Naive B cell (primary cell): ENCODE results near the gene ZNF497. TPM values are rescaled to one million over a fixed set of nuclear protein-coding genes. Genes with fewer than 3 reads are reported as not detected.

ENCODE experiments used
- ATAC-seq, 2 donors: fragments of 150-1000 bp; cut with Tn5 transposase; 2 replicates each; pipeline ENCODE4 v1.10.0; 2021; ENCODE audit warnings: low read depth in 2 of 2, mild to moderate bottlenecking in 2 of 2, moderate library complexity in 2 of 2
- DNase-seq: peaks from one replicate; pipeline ENCODE4 v3.0.0; 2022
- H3K27ac Mint-ChIP-seq, 6 donors: one replicate each; pipeline ENCODE4 v1.8.0; 2020 to 2022; ENCODE audit warnings: mild to moderate bottlenecking in 6 of 6, mixed read lengths in 6 of 6, moderate library complexity in 5 of 6, inconsistent platforms in 2 of 6
- H3K27me3 Mint-ChIP-seq, 3 donors: one replicate each; pipeline ENCODE4 v1.8.0; 2021 to 2022; ENCODE audit warnings: mixed read lengths in 3 of 3, mild to moderate bottlenecking in 1 of 3
- H3K36me3 Mint-ChIP-seq, 2 donors: one replicate each; pipeline ENCODE4 v1.8.0; 2020 to 2022; ENCODE audit warnings: mixed read lengths in 2 of 2, inconsistent platforms in 1 of 2, mild to moderate bottlenecking in 1 of 2
- H3K4me1 Mint-ChIP-seq, 3 donors: one replicate each; pipeline ENCODE4 v1.8.0; 2020 to 2022; ENCODE audit warnings: mixed read lengths in 3 of 3, inconsistent platforms in 1 of 3, mild to moderate bottlenecking in 1 of 3, moderate library complexity in 1 of 3
- H3K4me3 Mint-ChIP-seq, 8 donors: one replicate each; pipeline ENCODE4 v1.8.0; 2020 to 2022; ENCODE audit warnings: mild to moderate bottlenecking in 8 of 8, mixed read lengths in 8 of 8, moderate library complexity in 8 of 8, inconsistent platforms in 2 of 8
- H3K9me3 Mint-ChIP-seq, 7 donors: one replicate each; pipeline ENCODE4 v1.8.0; 2020 to 2022; ENCODE audit warnings: mixed read lengths in 7 of 7, mild to moderate bottlenecking in 5 of 7, inconsistent platforms in 2 of 7, moderate library complexity in 1 of 7
- polyA plus RNA-seq, 6 donors: library from polyadenylated mRNA; unstranded; fragments of 300-500 nt; fragmentation: Illumina TruSeq; gene quantifications; one replicate each; pipeline ENCODE4 v1.2.3, GENCODE V29; 2021; ENCODE audit warnings: low read depth in 6 of 6

The ZNF497 gene
- polyA plus RNA-seq, 6 donors from 2014 or later = 0.23 to 2.3 (median 1.5) TPM

DNA sequence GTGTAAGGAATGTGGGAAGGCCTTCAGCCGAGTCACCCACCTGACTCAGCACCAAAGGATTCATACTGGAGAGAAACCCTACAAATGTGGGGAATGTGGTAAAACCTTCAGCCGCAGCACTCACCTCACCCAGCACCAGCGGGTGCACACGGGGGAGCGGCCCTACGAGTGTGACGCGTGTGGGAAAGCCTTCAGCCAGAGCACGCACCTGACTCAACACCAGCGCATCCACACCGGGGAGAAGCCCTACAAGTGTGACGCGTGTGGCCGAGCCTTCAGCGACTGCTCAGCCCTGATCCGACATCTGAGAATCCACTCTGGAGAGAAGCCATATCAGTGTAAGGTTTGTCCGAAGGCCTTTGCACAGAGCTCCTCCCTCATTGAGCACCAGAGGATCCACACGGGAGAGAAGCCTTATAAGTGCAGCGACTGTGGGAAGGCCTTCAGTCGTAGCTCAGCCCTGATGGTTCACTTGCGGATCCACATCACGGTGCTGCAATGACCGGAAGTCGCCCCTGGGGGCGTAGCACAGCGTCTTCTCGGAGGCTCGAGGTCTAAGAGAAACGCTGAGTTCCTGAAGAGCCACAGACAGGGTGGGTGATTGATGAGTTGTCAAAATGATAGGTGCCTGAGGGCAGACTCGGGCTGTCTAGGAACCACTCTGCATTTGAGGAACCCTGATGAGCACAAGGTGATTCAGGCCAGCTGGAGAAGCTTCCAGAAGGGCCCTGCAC, 23.6 kb downstream of the ZNF497 start:
- ATAC-seq (no peak), DNase-seq (no peak)
- Mint-ChIP-seq H3K27me3 (no peaks in the 10 kb centered on the region), H3K36me3 (peaks cover 15 to 37% of the 10 kb centered on the region in 2 donors), H3K9me3 (no peaks in the 10 kb centered on the region), H3K27ac (no peak overlapping the region), H3K4me3 (no peak overlapping the region), H3K4me1 (peaks cover 3 to 10% (median 5%) of the 10 kb centered on the region in 3 donors)

DNA sequence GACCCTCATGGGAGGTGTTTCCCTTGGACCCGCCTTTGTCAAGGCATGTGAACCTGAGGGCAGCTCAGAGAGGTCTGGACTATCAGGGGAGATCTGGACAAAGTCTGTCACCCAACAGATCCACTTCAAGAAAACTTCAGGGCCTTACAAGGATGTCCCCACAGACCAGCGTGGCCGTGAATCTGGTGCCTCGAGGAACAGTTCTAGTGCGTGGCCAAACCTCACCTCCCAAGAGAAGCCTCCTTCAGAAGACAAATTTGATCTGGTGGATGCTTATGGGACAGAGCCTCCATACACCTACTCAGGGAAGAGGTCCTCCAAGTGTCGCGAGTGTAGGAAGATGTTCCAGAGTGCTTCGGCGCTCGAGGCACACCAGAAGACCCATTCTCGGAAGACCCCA, 24.2 kb downstream of the ZNF497 start:
- ATAC-seq = no peak
- DNase-seq = no peak
- no peak overlapping the region for H3K27ac Mint-ChIP-seq

DNA sequence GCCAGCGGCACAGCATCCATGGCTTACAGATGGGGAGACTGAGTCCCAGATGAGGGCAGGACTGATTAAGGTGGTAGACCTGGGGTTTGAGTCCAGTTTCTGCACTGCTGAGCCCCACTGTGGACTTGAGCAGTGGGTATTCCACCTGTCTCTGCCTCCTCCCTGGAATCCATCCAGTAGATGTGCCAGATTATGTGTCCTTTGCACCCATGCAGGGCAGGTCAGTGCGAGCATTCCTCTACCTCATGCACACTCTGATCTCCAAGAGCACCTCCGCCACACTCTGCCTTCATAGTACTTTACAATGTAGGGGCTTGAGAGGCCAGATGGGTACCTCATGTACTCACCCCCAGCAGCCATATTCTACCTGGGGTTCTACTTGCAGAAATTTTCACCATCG, 25.7 kb downstream of the ZNF497 start:
- ATAC-seq (no peak), DNase-seq (no peak)
- H3K27ac Mint-ChIP-seq = peak overlapping the region in 1 of 6 donors; percentile 59
- no peak overlapping the region for H3K4me3 Mint-ChIP-seq
- no peaks in the 10 kb centered on the region for H3K27me3 Mint-ChIP-seq
- H3K9me3 Mint-ChIP-seq = no peaks in the 10 kb centered on the region
- peaks cover 3 to 10% (median 5%) of the 10 kb centered on the region in 3 donors for H3K4me1 Mint-ChIP-seq
- H3K36me3 Mint-ChIP-seq = peaks cover 15 to 37% of the 10 kb centered on the region in 2 donors

More for the DNA sequence above, 24.2 kb downstream of the ZNF497 start:
- Mint-ChIP-seq H3K27me3 (no peaks in the 10 kb centered on the region), H3K4me3 (no peak overlapping the region), H3K36me3 (peaks cover 15 to 37% of the 10 kb centered on the region in 2 donors), H3K4me1 (peaks cover 3 to 10% (median 5%) of the 10 kb centered on the region in 3 donors), H3K9me3 (no peaks in the 10 kb centered on the region)

DNA sequence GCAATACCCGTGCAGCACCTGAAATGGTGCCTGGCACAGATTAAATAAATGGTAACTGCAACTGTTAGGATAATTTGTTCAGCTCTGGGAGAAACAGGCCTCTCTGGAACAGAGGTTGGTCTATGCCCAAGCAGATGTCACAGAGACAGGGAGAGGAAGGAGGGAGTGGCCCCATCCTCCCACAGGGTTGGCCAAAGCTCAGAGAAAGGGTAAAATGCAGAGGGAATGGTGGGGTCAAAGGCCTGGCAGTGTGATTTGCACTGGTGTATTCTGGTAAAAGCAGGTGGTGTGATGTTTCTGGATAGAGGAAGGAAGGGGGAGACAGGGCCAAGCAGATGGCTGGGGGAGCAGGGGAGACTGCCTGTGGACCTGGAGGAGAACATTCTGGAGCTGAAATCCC, 26.3 kb downstream of the ZNF497 start:
- H3K27me3 Mint-ChIP-seq = no peaks in the 10 kb centered on the region
- DNase-seq = no peak
- H3K9me3 Mint-ChIP-seq = no peaks in the 10 kb centered on the region
- H3K4me3 Mint-ChIP-seq = no peak overlapping the region
- H3K4me1 Mint-ChIP-seq = peaks cover 3 to 9% (median 3%) of the 10 kb centered on the region in 3 donors
- ATAC-seq = no peak
- H3K36me3 Mint-ChIP-seq = peaks cover 15 to 37% of the 10 kb centered on the region in 2 donors
- no peak overlapping the region for H3K27ac Mint-ChIP-seq

GRCh38 chr19:58335630-58336029, 26.9 kb downstream of the ZNF497 start:
- ATAC-seq (no peak), DNase-seq (no peak)
- Mint-ChIP-seq H3K36me3 (peaks cover 15 to 37% of the 10 kb centered on the region in 2 donors), H3K27me3 (no peaks in the 10 kb centered on the region), H3K9me3 (no peaks in the 10 kb centered on the region), H3K4me1 (peaks cover 0 to 10% (median 3%) of the 10 kb centered on the region in 3 donors), H3K27ac (no peak overlapping the region), H3K4me3 (no peak overlapping the region)

DNA sequence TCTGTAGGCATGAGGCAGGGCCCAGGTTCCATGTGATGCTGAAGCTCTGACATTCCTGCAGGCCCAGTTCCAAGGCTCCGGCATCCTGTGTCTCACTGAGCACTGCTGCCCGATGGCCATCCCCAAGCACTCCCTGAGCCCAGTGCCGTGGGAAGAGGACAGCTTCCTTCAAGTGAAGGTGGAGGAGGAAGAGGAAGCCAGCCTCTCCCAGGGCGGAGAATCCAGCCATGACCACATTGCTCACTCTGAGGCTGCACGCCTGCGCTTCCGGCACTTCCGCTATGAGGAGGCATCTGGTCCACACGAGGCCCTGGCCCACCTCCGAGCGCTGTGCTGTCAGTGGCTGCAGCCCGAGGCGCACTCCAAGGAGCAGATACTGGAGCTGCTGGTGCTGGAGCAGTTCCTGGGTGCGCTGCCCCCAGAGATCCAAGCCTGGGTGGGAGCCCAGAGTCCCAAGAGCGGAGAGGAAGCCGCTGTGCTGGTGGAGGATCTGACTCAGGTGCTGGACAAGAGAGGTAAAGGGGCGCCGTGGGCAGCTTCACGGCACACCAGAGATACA, 27.8 kb downstream of the ZNF497 start:
- H3K27ac Mint-ChIP-seq = peak overlapping the region in 1 of 6 donors; percentile 25

GRCh38 chr19:58332697-58333096, 29.9 kb downstream of the ZNF497 start:
- Mint-ChIP-seq H3K27me3 (no peaks in the 10 kb centered on the region), H3K27ac (no peak overlapping the region), H3K9me3 (no peaks in the 10 kb centered on the region), H3K36me3 (peaks cover 0 to 14% of the 10 kb centered on the region in 2 donors), H3K4me3 (no peak overlapping the region), H3K4me1 (peaks cover 0 to 13% (median 9%) of the 10 kb centered on the region in 3 donors)
- no peak for DNase-seq
- no peak for ATAC-seq

More for the DNA sequence above, 27.8 kb downstream of the ZNF497 start:
- Mint-ChIP-seq H3K4me3 (no peak overlapping the region), H3K4me1 (peaks cover 0 to 8% (median 3%) of the 10 kb centered on the region in 3 donors), H3K9me3 (no peaks in the 10 kb centered on the region), H3K27me3 (no peaks in the 10 kb centered on the region), H3K36me3 (peaks cover 11 to 31% of the 10 kb centered on the region in 2 donors)
- ATAC-seq = no peak
- no peak for DNase-seq

- H3K9me3 Mint-ChIP-seq = no peaks in the 10 kb centered on the region
- peaks cover 0 to 13% (median 9%) of the 10 kb centered on the region in 3 donors for H3K4me1 Mint-ChIP-seq
- H3K27ac Mint-ChIP-seq = peak overlapping the region in 3 of 6 donors; percentile 2 to 60 (median 8)
- no peak for DNase-seq
- ATAC-seq = no peak
- no peak overlapping the region for H3K4me3 Mint-ChIP-seq
- peaks cover 0 to 8% of the 10 kb centered on the region in 2 donors for H3K36me3 Mint-ChIP-seq
- no peaks in the 10 kb centered on the region for H3K27me3 Mint-ChIP-seq
Measured at GRCh38 chr19:58330458-58330857, 32.1 kb downstream of the ZNF497 start.

GRCh38 chr19:58328999-58329398, 33.6 kb downstream of the ZNF497 start:
- H3K9me3 Mint-ChIP-seq = no peaks in the 10 kb centered on the region
- H3K4me1 Mint-ChIP-seq = peaks cover 0 to 10% (median 7%) of the 10 kb centered on the region in 3 donors
- peak overlapping the region in 1 of 8 donors; percentile 43 for H3K4me3 Mint-ChIP-seq
- H3K27ac Mint-ChIP-seq = peak overlapping the region in 3 of 6 donors; percentile 48 to 67 (median 58)
- no peak for ATAC-seq
- no peaks in the 10 kb centered on the region for H3K27me3 Mint-ChIP-seq
- DNase-seq = peak; percentile 24
- no peaks in the 10 kb centered on the region for H3K36me3 Mint-ChIP-seq

DNA sequence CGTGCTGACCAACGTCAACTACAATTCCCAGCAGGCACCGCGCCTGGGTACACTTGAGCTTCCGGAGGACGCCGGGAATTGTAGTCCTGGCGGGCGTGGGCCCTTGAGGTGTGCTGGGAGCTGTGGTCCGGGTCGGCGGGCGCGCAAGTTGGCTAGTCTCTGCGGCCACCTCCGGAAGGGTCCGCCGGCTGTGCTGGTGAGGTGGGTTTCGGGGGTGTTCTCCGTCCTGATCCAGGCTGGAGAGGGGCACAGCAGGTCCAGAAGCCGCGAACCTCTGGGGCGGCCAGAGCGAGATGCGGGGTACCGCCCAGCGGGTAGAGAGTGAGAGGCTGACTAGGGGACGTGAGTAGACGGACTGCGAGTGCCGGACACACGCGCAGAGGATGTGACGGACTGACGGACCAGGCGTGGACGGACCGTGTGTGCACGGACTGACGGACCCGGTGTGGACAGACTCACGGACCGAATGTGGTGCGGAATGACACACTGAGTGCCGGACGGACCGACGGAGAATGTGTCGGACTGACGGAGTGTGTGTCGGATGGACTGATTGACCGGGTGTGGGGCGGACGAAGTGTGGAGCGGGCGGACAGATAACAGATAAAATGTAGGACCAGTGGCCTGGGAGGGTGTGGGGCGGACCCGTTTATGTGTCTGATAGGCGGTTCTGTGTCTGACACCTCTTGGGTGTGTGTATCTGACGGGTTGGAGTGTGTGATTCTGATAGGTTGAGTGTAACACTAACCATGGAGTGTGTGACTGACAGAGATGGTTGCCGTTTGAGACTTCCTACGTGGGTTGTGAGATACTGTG, 35.4 kb downstream of the ZNF497 start, which contains the start of gene ZSCAN22:
Gene ZSCAN22, plus strand, starts transcription at position 81 of the 813 bp plus-strand sequence. CDS start 7,809 bp downstream, outside the sequence.
- no peaks in the 10 kb centered on the region for H3K36me3 Mint-ChIP-seq

DNA sequence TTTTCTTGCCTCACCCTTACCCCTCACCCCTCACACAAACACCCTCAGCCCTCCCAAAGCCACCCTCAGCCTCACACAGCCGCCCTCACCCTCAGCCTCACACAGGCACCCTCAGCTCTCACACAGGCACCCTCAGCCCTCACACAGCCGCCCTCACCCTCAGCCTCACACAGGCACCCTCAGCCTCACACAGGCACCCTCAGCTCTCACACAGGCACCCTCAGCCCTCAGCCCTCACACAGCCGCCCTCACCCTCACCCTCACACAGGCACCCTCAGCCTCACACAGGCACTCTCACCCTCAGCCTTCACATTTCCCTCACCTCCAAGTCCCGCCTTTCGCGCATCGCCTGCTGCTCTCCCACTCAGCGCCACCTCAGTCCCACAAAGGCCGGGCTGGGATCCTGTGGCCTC, 36.0 kb downstream of the ZNF497 start:
- ATAC-seq (peak; percentile 8 to 20), DNase-seq (no peak)
- Mint-ChIP-seq H3K4me1 (peaks cover 0 to 14% (median 7%) of the 10 kb centered on the region in 3 donors), H3K27me3 (no peaks in the 10 kb centered on the region), H3K9me3 (no peaks in the 10 kb centered on the region), H3K27ac (no peak overlapping the region), H3K36me3 (no peaks in the 10 kb centered on the region), H3K4me3 (no peak overlapping the region)

More for the DNA sequence above, 35.4 kb downstream of the ZNF497 start, which contains the start of gene ZSCAN22:
- Mint-ChIP-seq H3K9me3 (no peaks in the 10 kb centered on the region), H3K4me1 (peaks cover 0 to 14% (median 7%) of the 10 kb centered on the region in 3 donors), H3K4me3 (no peak within 1 kb of the TSS), H3K27ac (no peak within 1 kb of the TSS), H3K27me3 (no peaks in the 10 kb centered on the region)
- ATAC-seq (peak; percentile 90 to 93), DNase-seq (peak; percentile 81)

DNA sequence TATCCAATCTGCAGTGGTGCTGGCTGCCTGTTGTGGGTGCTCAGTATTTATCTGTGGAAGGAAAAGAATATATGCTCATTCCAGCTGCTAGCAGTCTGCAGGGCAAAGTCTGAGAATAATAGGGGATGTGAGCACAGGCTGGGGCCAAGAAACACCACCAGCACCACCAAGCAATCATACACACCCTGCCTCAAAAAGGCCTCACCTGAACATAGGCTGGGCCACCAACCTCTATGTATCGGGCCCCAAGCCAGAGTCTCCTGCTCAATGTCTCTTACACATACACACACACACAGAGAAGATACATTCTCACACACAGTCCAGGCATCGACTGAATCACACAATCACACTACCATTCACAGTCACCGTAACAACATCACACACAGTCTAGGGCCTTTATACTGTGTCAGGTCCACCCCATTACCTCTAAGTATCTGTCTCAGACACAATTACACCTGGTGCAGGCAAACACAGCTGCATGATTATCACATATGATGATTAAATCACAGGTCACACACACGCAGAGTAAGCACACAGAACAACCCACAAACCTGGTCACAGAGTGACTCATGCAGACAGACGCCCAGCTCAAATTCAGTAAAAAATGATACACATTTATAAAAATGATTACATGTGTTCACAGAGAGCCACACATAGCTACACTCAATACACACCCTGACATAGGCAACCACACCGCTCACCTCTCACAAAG, 37.1 kb downstream of the ZNF497 start:
- DNase-seq (no peak), ATAC-seq (no peak)
- H3K27ac Mint-ChIP-seq = no peak overlapping the region
- H3K4me1 Mint-ChIP-seq = peaks cover 0 to 10% (median 7%) of the 10 kb centered on the region in 3 donors
- H3K36me3 Mint-ChIP-seq = no peaks in the 10 kb centered on the region
- H3K9me3 Mint-ChIP-seq = no peaks in the 10 kb centered on the region
- H3K27me3 Mint-ChIP-seq = no peaks in the 10 kb centered on the region
- no peak overlapping the region for H3K4me3 Mint-ChIP-seq

DNA sequence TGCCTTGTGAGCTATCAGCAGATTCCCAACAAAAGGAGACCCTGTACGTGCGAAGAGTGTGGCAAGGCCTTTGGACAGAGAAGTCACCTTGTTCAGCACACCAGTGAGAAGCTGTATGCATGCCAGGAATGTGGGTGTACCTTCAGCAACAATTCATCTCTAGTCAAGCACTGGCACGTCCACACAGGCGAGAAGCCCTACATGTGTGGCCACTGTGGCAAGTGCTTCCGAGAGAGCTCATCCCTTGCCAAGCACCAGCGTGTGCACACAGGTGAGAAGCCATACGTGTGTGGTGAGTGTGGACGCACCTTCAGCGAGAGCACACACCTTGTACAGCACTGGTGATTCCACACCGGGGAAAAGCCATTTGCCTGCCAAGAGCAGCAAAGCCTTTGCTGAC, 43.3 kb downstream of the ZNF497 start:
- Mint-ChIP-seq H3K4me3 (no peak overlapping the region), H3K36me3 (peaks cover 8 to 9% of the 10 kb centered on the region in 2 donors), H3K4me1 (peaks cover 0 to 4% (median 0%) of the 10 kb centered on the region in 3 donors), H3K9me3 (no peaks in the 10 kb centered on the region), H3K27ac (no peak overlapping the region), H3K27me3 (no peaks in the 10 kb centered on the region)
- DNase-seq = no peak
- no peak for ATAC-seq
